Liver (tissue), 9 donors: ENCODE results near the gene ATP6AP1. TPM values are rescaled to one million over a fixed set of nuclear protein-coding genes. Genes with fewer than 3 reads are reported as not detected.

ENCODE experiments used
- DNase-seq: peaks from one replicate; pipeline ENCODE4 v3.0.0-alpha.2; 2017; ENCODE audit warnings: low spot score
- H3K27ac ChIP-seq, 2 donors: one replicate each; pipeline ENCODE4 v1.7.0; 2013; ENCODE audit warnings: inconsistent platforms in 2 of 2, low read length in 2 of 2, control low read depth in 1 of 2, low read depth in 1 of 2, mild to moderate bottlenecking in 1 of 2
- H3K27me3 ChIP-seq, 4 donors: one replicate each; pipeline versions ENCODE4 v1.6.1 to v1.7.0; 2013; ENCODE audit warnings: low read length in 3 of 4, inconsistent platforms in 1 of 4, mild to moderate bottlenecking in 1 of 4, moderate library complexity in 1 of 4; ENCODE audit not compliant: control insufficient read depth in 4 of 4, insufficient read depth in 4 of 4
- H3K36me3 ChIP-seq, 4 donors: one replicate each; pipeline versions ENCODE4 v1.6.1 to v1.7.0; 2013; ENCODE audit warnings: low read length in 3 of 4, mild to moderate bottlenecking in 3 of 4, low read depth in 1 of 4, moderate library complexity in 1 of 4; ENCODE audit not compliant: control insufficient read depth in 4 of 4, insufficient read depth in 3 of 4
- H3K4me1 ChIP-seq, 4 donors: one replicate each; pipeline versions ENCODE4 v1.6.1 to v1.7.0; 2013; ENCODE audit warnings: low read length in 3 of 4, mild to moderate bottlenecking in 3 of 4, moderate library complexity in 1 of 4; ENCODE audit not compliant: control insufficient read depth in 4 of 4, insufficient read depth in 4 of 4
- H3K4me3 ChIP-seq, 3 donors: one replicate each; pipeline versions ENCODE4 v1.6.1 to v1.7.0; 2013; ENCODE audit warnings: low read length in 3 of 3, control low read depth in 1 of 3, low read depth in 1 of 3, mild to moderate bottlenecking in 1 of 3
- H3K9ac ChIP-seq, 2 donors: one replicate each; pipeline ENCODE4 v1.7.0; 2013; ENCODE audit warnings: low read length in 2 of 2, mild to moderate bottlenecking in 2 of 2, moderate library complexity in 2 of 2, control low read depth in 1 of 2, low read depth in 1 of 2
- H3K9me3 ChIP-seq, 4 donors: one replicate each; pipeline versions ENCODE4 v1.6.1 to v1.7.0; 2013; ENCODE audit warnings: low read length in 3 of 4; ENCODE audit not compliant: control insufficient read depth in 4 of 4
- CTCF ChIP-seq: fragments of 150-350 bp; IDR thresholded peaks from 2 replicates; pipeline ENCODE4 v1.5.1; 2017; ENCODE audit warnings: improper control_type of control experiment, low read depth, low read length; ENCODE audit not compliant: missing input control
- EGR1 ChIP-seq, 2 donors: IDR thresholded peaks; 2 replicates each; pipeline ENCODE4 v1.6.1; 2016 to 2018; ENCODE audit warnings: antibody characterized with exemption in 2 of 2, low read depth in 2 of 2
- FOXA1 ChIP-seq: IDR thresholded peaks from 2 replicates; pipeline ENCODE4 v1.6.1; 2016; ENCODE audit warnings: antibody characterized with exemption
- FOXA2 ChIP-seq: IDR thresholded peaks from 2 replicates; pipeline ENCODE4 v1.6.1; 2016; ENCODE audit warnings: antibody characterized with exemption
- GABPA ChIP-seq, 2 donors: IDR thresholded peaks in 1 of 2; conservative IDR thresholded peaks in 1 of 2; 2 replicates each; pipeline ENCODE4 v1.6.1; 2016; ENCODE audit warnings: antibody characterized with exemption in 2 of 2, mild to moderate bottlenecking in 1 of 2, moderate library complexity in 1 of 2
- HNF4A ChIP-seq, 2 donors: conservative IDR thresholded peaks; 2 replicates each; pipeline ENCODE4 v1.6.1; 2016; ENCODE audit warnings: antibody characterized with exemption in 2 of 2, mild to moderate bottlenecking in 2 of 2
- HNF4G ChIP-seq: IDR thresholded peaks from 2 replicates; pipeline ENCODE4 v1.6.1; 2016; ENCODE audit warnings: antibody characterized with exemption
- MAX ChIP-seq: IDR thresholded peaks from 2 replicates; pipeline ENCODE4 v1.6.1; 2016; ENCODE audit warnings: antibody characterized with exemption
- RAD21 ChIP-seq, 2 donors: IDR thresholded peaks; 2 replicates each; pipeline ENCODE4 v1.6.1; 2016; ENCODE audit warnings: antibody characterized with exemption in 2 of 2, mild to moderate bottlenecking in 2 of 2
- REST ChIP-seq: IDR thresholded peaks from 2 replicates; pipeline ENCODE4 v1.6.1; 2016; ENCODE audit warnings: antibody characterized with exemption, mild to moderate bottlenecking
- RXRA ChIP-seq, 2 donors: IDR thresholded peaks; 2 replicates each; pipeline ENCODE4 v1.6.1; 2017 to 2018; ENCODE audit warnings: antibody characterized with exemption in 2 of 2, mild to moderate bottlenecking in 1 of 2
- SP1 ChIP-seq: IDR thresholded peaks from 2 replicates; pipeline ENCODE4 v1.6.1; 2018; ENCODE audit warnings: antibody characterized with exemption, mild to moderate bottlenecking
- TAF1 ChIP-seq: conservative IDR thresholded peaks from 2 replicates; pipeline ENCODE4 v1.6.1; 2016; ENCODE audit warnings: antibody characterized with exemption, mild to moderate bottlenecking
- YY1 ChIP-seq: IDR thresholded peaks from 2 replicates; pipeline ENCODE4 v1.6.1; 2016; ENCODE audit warnings: antibody characterized with exemption, mild to moderate bottlenecking
- ZBTB33 ChIP-seq: IDR thresholded peaks from 2 replicates; pipeline ENCODE4 v1.6.1; 2016; ENCODE audit warnings: antibody characterized with exemption
- WGBS: extraction: QIAGEN DNeasy Blood & Tissue Kit; methylation state at CpG from one replicate; pipeline ENCODE4 v1.1.7; 2013; 5-methylcytosine and 5-hydroxymethylcytosine counted together
- polyA plus RNA-seq, 2 donors: library from polyadenylated mRNA; stranded (reverse) in 1 of 2; unstranded in 1 of 2; fragments of 200-250 nt in 1 of 2; fragments of >200 nt in 1 of 2; fragmentation: Nextera tagmentation in 1 of 2; extraction: Ambion mirVana in 1 of 2; gene quantifications; one replicate each; pipeline versions ENCODE4 v1.2.1 to v1.2.3, GENCODE V29; 2013 to 2015
- total RNA-seq, 2 donors: library from RNA; depleted of rRNA; stranded (reverse); fragments of >200 nt; gene quantifications; one replicate each; pipeline ENCODE4 v1.2.3, GENCODE V29; 2014
- TF ChIP-seq, protein P1 (sequence below): IDR thresholded peaks from 2 replicates; pipeline ENCODE4 v1.6.1; 2016; ENCODE audit warnings: antibody characterized with exemption
- donor health status: healthy.
- donor health status: healthy.
- donor health status: healthy.
- donor health status: healthy.
- donor health status: healthy.

ATP6AP1 gene
- total and polyA plus RNA-seq, 4 donors: 35.2 to 43.3 (median 40.8) TPM

- DNase-seq: no peak
- Histone ChIP-seq H3K4me3 (no peak overlapping the region), H3K4me1 (peaks cover 0 to 5% (median 0%) of the 10 kb centered on the region in 4 donors), H3K27ac (no peak overlapping the region), H3K36me3 (no peaks in the 10 kb centered on the region), H3K9me3 (no peaks in the 10 kb centered on the region), H3K9ac (no peak overlapping the region), H3K27me3 (no peaks in the 10 kb centered on the region)
- no peak for TF ChIP-seq MAX
- no peak for TF ChIP-seq FOXA1
- no peak for TF ChIP-seq RAD21 (IDR thresholded peaks at IDR 0.05)
- TF ChIP-seq EGR1 (IDR thresholded peaks at IDR 0.05; ENCODE audit: low read depth in 2 of 2): no peak
- no peak for TF ChIP-seq RXRA (IDR thresholded peaks at IDR 0.05)
- TF ChIP-seq FOXA2: no peak
- TF ChIP-seq, protein P1, sequence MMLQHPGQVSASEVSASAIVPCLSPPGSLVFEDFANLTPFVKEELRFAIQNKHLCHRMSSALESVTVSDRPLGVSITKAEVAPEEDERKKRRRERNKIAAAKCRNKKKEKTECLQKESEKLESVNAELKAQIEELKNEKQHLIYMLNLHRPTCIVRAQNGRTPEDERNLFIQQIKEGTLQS: no peak
- TF ChIP-seq GABPA (IDR thresholded peaks at IDR 0.05 in 1 of 2, conservative IDR thresholded peaks at IDR 0.05 in 1 of 2): no peak
- TF ChIP-seq ZBTB33: no peak
- no peak for TF ChIP-seq REST
- no peak for TF ChIP-seq SP1
- no peak for TF ChIP-seq HNF4G
- WGBS: 96% methylated on average over 26 of the region's 26 CpGs
Observed at GRCh38 chrX:154460326-154460725, 31.8 kb downstream of the ATP6AP1 start.

- Histone ChIP-seq H3K36me3 (peaks cover 0 to 2% (median 0%) of the 10 kb centered on the region in 4 donors), H3K4me1 (peaks cover 0 to 3% (median 0%) of the 10 kb centered on the region in 4 donors), H3K27ac (no peak overlapping the region), H3K9ac (no peak overlapping the region), H3K9me3 (no peaks in the 10 kb centered on the region), H3K27me3 (no peaks in the 10 kb centered on the region), H3K4me3 (no peak overlapping the region)
- no peak for DNase-seq
- no peak for TF ChIP-seq FOXA2
- TF ChIP-seq HNF4A (conservative IDR thresholded peaks at IDR 0.05): no peak
- no peak for TF ChIP-seq REST
- TF ChIP-seq, protein P1: no peak
- no peak for TF ChIP-seq GABPA (IDR thresholded peaks at IDR 0.05 in 1 of 2, conservative IDR thresholded peaks at IDR 0.05 in 1 of 2)
- no peak for TF ChIP-seq FOXA1
- no peak for TF ChIP-seq YY1
- TF ChIP-seq HNF4G: no peak
- TF ChIP-seq SP1: no peak
- TF ChIP-seq CTCF: no peak
- no peak for TF ChIP-seq EGR1 (IDR thresholded peaks at IDR 0.05; ENCODE audit: low read depth in 2 of 2)
- TF ChIP-seq MAX: no peak
- TF ChIP-seq TAF1: no peak
- TF ChIP-seq RAD21 (IDR thresholded peaks at IDR 0.05): no peak
- no peak for TF ChIP-seq RXRA (IDR thresholded peaks at IDR 0.05)
- 89% methylated on average over 8 of the region's 8 CpGs for WGBS
Observed at GRCh38 chrX:154462396-154462795, 33.9 kb downstream of the ATP6AP1 start.
